Heart left ventricle (tissue), 16 donors: ENCODE results near the gene PACSIN1. TPM values are rescaled to one million over a fixed set of nuclear protein-coding genes. Genes with fewer than 3 reads are reported as not detected.

Experiments
- ATAC-seq, 4 donors: fragments of 200-7000 bp; cut with Tn5 transposase; one replicate each; pipeline ENCODE4 v1.9.1; 2020 to 2022; ENCODE audit warnings: moderate library complexity in 4 of 4, mild to moderate bottlenecking in 3 of 4, moderate number of reproducible peaks in 1 of 4
- DNase-seq, 5 donors: peaks; one replicate each; pipeline ENCODE4 v3.0.0-alpha.2; 2020
- H3K27ac ChIP-seq, 12 donors: fragments of 200-600 bp; sonication (generic) in 4 of 12; one replicate each; pipeline versions ENCODE4 v1.5.0 to v1.8.0; 2016 to 2022; ENCODE audit warnings: mild to moderate bottlenecking in 2 of 12
- H3K27me3 ChIP-seq, 9 donors: fragments of 200-600 bp; sonication (generic) in 2 of 9; one replicate each; pipeline versions ENCODE4 v1.5.1 to v1.8.0; 2016 to 2022; ENCODE audit warnings: mild to moderate bottlenecking in 3 of 9
- H3K36me3 ChIP-seq, 9 donors: fragments of 200-600 bp; sonication (generic) in 2 of 9; one replicate each; pipeline versions ENCODE4 v1.5.0 to v1.8.0; 2018 to 2022; ENCODE audit warnings: mild to moderate bottlenecking in 2 of 9
- H3K4me1 ChIP-seq, 12 donors: fragments of 200-600 bp; sonication (generic) in 4 of 12; one replicate each; pipeline versions ENCODE4 v1.5.0 to v1.8.0; 2016 to 2022; ENCODE audit warnings: mild to moderate bottlenecking in 3 of 12
- H3K4me3 ChIP-seq, 12 donors: fragments of 200-600 bp; sonication (generic) in 4 of 12; one replicate each; pipeline versions ENCODE4 v1.5.0 to v1.8.0; 2017 to 2022; ENCODE audit warnings: mild to moderate bottlenecking in 9 of 12, moderate library complexity in 4 of 12
- H3K9me3 ChIP-seq, 12 donors: fragments of 200-600 bp; sonication (generic) in 4 of 12; one replicate each; pipeline versions ENCODE4 v1.5.0 to v1.8.0; 2016 to 2022; ENCODE audit warnings: mild to moderate bottlenecking in 1 of 12
- POLR2A ChIP-seq, 2 donors: fragments of 450-650 bp; IDR thresholded peaks; one replicate each; pipeline ENCODE4 v1.6.1; 2017; ENCODE audit warnings: antibody characterized with exemption in 2 of 2, mild to moderate bottlenecking in 2 of 2, moderate library complexity in 2 of 2
- WGBS, 4 donors: extraction: QIAGEN DNeasy Blood & Tissue Kit in 2 of 4; methylation state at CpG; one replicate each; pipeline versions ENCODE4 v1.1.5 to v1.1.7; 2013 to 2018; 5-methylcytosine and 5-hydroxymethylcytosine counted together
- intact Hi-C, 10 donors: fragments of 100-400 bp; cut with DNase I; formaldehyde crosslinking; loops; one replicate each; pipeline versions ENCODE4 v1.11.1 to v1.14.2; 2022
- long read RNA-seq, 3 donors: library from polyadenylated mRNA; unstranded; transcript quantifications; one replicate each; pipeline ENCODE4 v2.0.0, GENCODE V29; 2020 to 2021
- polyA plus RNA-seq, 2 donors: library from polyadenylated mRNA; stranded (reverse); fragments of 200-250 nt; gene quantifications; one replicate each; pipeline ENCODE4 v1.2.3, GENCODE V29; 2013
- total RNA-seq, 9 donors: library from RNA; depleted of rRNA in 2 of 9; stranded (reverse); fragments of >200 nt in 2 of 9; fragmentation: NEBNext Ultra II Directional in 3 of 9; extraction: Animal tissue kit (Norgen Biotek cat#: 25700) in 3 of 9; gene quantifications; one replicate each; pipeline versions ENCODE4 v1.1.0 to v1.2.4, GENCODE V29; 2016 to 2023
- TF ChIP-seq, protein P1 (sequence below), 12 donors: fragments of 200-600 bp; sonication (generic) in 4 of 12; IDR thresholded peaks; one replicate each; pipeline versions ENCODE4 v1.5.0 to v1.8.0; 2018 to 2022; ENCODE audit warnings: antibody characterized with exemption in 12 of 12, mild to moderate bottlenecking in 5 of 12
- donor health status: ischemic (EF 13 %, LVEDD 7.1; RV severe dilation, severe dysfunction).
- donor health status: healthy with polysubstance abuse.
- donor health status: DM: no; HTN: yes; CAD: no.
- donor health status: DM: no; HTN: no; CAD: no.
- donor health status: ischemic (EF 25% LVEDD 6.9; RV normal size, moderate dysfunction).
- donor health status: ischemic (EF 25% LVEDD 5.7; RV mildly dilated, moderate dysfunction).
- donor health status: healthy.
- donor health status: DM: yes; HTN: yes; CAD: no.
- donor health status: ischemic (EF 35%, LVEDD 5.7; RV mildly dilated, moderate dysfunction).
- donor health status: nonischemic (EF 11% LVEDD 7.7; RV severe dilation, severe dysfunction).
- donor health status: DM: yes; HTN: yes; CAD: no.
- donor health status: PGD.
- donor health status: ischemic (EF 29% LVEDD 5.4; RV normal size, mild dysfunction).
- donor health status: nonischemic (EF 23%, LVEDD 6.1; RV moderate dilation, normal function).

PACSIN1 gene, protein sequence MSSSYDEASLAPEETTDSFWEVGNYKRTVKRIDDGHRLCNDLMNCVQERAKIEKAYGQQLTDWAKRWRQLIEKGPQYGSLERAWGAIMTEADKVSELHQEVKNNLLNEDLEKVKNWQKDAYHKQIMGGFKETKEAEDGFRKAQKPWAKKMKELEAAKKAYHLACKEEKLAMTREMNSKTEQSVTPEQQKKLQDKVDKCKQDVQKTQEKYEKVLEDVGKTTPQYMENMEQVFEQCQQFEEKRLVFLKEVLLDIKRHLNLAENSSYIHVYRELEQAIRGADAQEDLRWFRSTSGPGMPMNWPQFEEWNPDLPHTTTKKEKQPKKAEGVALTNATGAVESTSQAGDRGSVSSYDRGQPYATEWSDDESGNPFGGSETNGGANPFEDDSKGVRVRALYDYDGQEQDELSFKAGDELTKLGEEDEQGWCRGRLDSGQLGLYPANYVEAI
- total RNA-seq, result 10 to 100 TPM in 1 of 9 donors, 1 to 10 TPM in 8; 2.6 to 10.9 (median 6.0) TPM
- polyA plus RNA-seq, result 10 to 100 TPM in 1 of 2 donors, 1 to 10 TPM in 1; 1.6 to 12.7 TPM
- long read RNA-seq, donor 1, full-length matches to known transcripts, result 3 of 23 reads
- long read RNA-seq, donor 1, partial matches to known transcripts, result 3 of 23 reads
- long read RNA-seq, donor 1, other reads (novel, unspliced or antisense), result 17 of 23 reads
- long read RNA-seq, donor 2, full-length matches to known transcripts, result 3 of 10 reads
- long read RNA-seq, donor 2, partial matches to known transcripts, result 7 of 10 reads
- long read RNA-seq, donor 2, other reads (novel, unspliced or antisense), result 0 of 10 reads
- long read RNA-seq, donor 3, full-length matches to known transcripts, result 1 of 10 reads
- long read RNA-seq, donor 3, partial matches to known transcripts, result 9 of 10 reads
- long read RNA-seq, donor 3, other reads (novel, unspliced or antisense), result 0 of 10 reads

DNA sequence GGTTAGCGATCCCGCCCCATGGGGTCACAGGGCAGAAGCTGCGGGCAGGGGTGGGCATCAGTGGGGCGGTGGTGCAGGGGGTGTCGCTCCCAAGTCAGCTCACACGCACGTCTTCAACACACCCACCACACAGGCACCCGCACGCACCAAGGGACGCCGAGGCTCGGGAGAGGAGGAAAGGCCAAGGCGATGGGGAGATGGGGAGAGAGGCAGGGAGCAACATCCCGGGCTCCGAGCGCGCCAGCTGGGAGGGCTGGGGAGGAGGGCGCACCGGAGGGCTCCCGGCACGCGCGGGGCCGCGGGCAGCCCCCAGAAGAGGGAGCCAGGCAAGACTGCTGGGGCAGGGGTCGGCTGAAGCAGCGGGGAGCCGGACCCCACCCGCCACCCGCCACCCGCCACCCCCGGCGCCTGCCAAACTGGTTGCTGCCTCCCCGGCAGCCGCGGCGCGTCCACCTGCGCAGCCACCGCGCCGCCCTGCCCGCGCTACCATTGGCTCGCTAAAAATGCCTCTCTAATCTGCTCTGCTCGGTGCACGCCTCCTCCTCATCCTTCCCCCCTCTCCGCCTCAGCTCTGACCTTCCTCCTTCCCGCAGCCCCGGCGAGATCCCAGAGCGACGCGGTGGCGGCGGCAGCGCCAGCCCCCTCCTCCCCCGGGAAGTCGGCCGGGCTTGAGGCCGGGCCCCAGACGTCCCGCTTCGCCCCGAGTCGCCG is at the start of gene PACSIN1:
Gene PACSIN1, plus strand, starts transcription at position 546 of the 711 bp plus-strand sequence. CDS start 60,230 bp downstream, outside the sequence.
- H3K4me3 ChIP-seq, result peak within 1 kb of the TSS; percentile 26 to 62 (median 52)
- H3K27me3 ChIP-seq, result peaks cover 4 to 32% (median 13%) of the 10 kb centered on the region in 9 donors
- H3K36me3 ChIP-seq, result no peaks in the 10 kb centered on the region
- no peak within 1 kb of the TSS for H3K27ac ChIP-seq
- 0 to 3% (median 2%) methylated on average over 22 to 67 of the region's 67 CpGs for WGBS, 4 donors
- no peaks in the 10 kb centered on the region for H3K9me3 ChIP-seq
- DNase-seq (peak in 3 of 5 donors; percentile 26 to 37 (median 35)), ATAC-seq (peak in 3 of 4 donors; percentile 53 to 72 (median 68))
- intact Hi-C loops, result loop anchor here in 3 of 10 donors (10.0 kb wide), 2 partner anchors 139 to 289 kb away; partner anchors contain the start of gene SNRPC (in 1 of the 3)
- no peak for TF ChIP-seq POLR2A (IDR thresholded peaks at IDR 0.05)
- TF ChIP-seq, protein P1, sequence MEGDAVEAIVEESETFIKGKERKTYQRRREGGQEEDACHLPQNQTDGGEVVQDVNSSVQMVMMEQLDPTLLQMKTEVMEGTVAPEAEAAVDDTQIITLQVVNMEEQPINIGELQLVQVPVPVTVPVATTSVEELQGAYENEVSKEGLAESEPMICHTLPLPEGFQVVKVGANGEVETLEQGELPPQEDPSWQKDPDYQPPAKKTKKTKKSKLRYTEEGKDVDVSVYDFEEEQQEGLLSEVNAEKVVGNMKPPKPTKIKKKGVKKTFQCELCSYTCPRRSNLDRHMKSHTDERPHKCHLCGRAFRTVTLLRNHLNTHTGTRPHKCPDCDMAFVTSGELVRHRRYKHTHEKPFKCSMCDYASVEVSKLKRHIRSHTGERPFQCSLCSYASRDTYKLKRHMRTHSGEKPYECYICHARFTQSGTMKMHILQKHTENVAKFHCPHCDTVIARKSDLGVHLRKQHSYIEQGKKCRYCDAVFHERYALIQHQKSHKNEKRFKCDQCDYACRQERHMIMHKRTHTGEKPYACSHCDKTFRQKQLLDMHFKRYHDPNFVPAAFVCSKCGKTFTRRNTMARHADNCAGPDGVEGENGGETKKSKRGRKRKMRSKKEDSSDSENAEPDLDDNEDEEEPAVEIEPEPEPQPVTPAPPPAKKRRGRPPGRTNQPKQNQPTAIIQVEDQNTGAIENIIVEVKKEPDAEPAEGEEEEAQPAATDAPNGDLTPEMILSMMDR (IDR thresholded peaks at IDR 0.05), result no peak
- peaks cover 0 to 27% (median 4%) of the 10 kb centered on the region in 12 donors for H3K4me1 ChIP-seq

DNA sequence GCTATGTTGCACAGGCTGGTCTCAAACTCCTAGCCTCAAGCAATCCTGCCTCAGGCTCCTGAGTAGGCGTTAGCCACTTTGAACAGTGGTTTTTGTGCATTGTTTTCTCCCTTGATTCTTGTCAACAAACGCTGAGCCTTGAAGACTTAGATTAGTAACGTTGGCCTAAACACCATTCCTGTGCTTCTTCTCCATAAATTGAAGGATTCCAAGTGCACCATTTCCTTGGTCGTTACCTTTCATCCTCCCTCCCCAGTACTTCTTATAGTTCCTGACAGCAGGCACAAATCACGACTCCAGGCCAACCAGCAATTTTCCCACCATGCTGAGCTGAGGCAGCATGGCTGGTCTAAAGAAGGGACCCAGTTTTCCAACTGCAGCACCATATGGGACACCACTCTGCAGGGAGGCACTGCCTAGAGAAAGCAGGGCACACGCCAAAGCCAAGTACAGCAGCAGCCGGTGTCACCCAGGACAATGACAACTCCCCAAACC is 49.0 kb upstream of the PACSIN1 start:
- peaks cover 0 to 11% (median 8%) of the 10 kb centered on the region in 12 donors for H3K4me1 ChIP-seq
- no peaks in the 10 kb centered on the region for H3K9me3 ChIP-seq
- TF ChIP-seq, protein P1 (IDR thresholded peaks at IDR 0.05), result no peak
- no peak for TF ChIP-seq POLR2A (IDR thresholded peaks at IDR 0.05)
- no peak overlapping the region for H3K27ac ChIP-seq
- ATAC-seq, result no peak
- 69 to 77% (median 71%) methylated on average over 7 of the region's 7 CpGs for WGBS, 4 donors
- intact Hi-C loops, result loop anchor here in 4 of 10 donors (1.0 to 10.0 kb wide), 5 partner anchors 170 to 252 kb away; partner anchors contain the start of gene SMIM29 (in 1 of the 4)
- DNase-seq, result no peak
- no peaks in the 10 kb centered on the region for H3K27me3 ChIP-seq
- peaks cover 0 to 62% (median 61%) of the 10 kb centered on the region in 9 donors for H3K36me3 ChIP-seq
- H3K4me3 ChIP-seq, result no peak overlapping the region

DNA sequence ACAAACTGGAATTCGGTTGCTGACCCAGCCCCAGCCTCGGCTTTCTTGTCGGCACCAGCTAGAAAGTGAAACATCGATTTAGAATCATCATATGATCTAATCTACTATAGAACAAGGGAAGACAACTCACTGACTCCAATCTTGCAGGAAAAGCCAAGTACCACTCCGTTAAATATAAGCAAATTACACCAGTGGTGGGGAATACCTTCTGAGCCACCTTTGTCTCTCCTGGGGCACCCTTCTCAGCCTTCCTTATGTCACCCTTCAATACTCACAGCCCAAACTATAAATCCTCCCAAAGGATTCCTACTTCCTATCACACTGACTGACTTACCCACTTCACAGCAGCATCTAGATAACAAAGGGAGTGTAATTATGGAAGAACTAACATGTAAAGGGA is 47.5 kb upstream of the PACSIN1 start:
- TF ChIP-seq, protein P1 (IDR thresholded peaks at IDR 0.05), result no peak
- ATAC-seq (no peak), DNase-seq (no peak)
- Histone ChIP-seq H3K36me3 (peaks cover 0 to 76% (median 76%) of the 10 kb centered on the region in 9 donors), H3K9me3 (no peaks in the 10 kb centered on the region), H3K27me3 (no peaks in the 10 kb centered on the region), H3K4me1 (peaks cover 0 to 17% (median 8%) of the 10 kb centered on the region in 12 donors), H3K27ac (no peak overlapping the region), H3K4me3 (no peak overlapping the region)
- 85 to 90% (median 86%) methylated on average over 5 of the region's 5 CpGs for WGBS, 4 donors
- intact Hi-C loops, result loop anchor here in 3 of 10 donors (5.0 to 10.0 kb wide), 3 partner anchors 171 to 254 kb away; partner anchors contain the start of gene SMIM29 (in 1 of the 3)
